T-helper 2 cell treated with Interferon-gamma antibody and Interleukin-4, amounts not matched to agents 5 μg/mL and 100 μg/mL, for 36 hours (primary cell): Measurements from ENCODE around the gene PXDN.
"Not testable (repeated sequence)": the region's sequence is repeated elsewhere in the genome, so short reads cannot be mapped to it uniquely, and the experiment has no call there.

Source experiments
- DNase-seq: peaks from one replicate; pipeline ENCODE4 v3.0.0; 2021; ENCODE audit warnings: low spot score
- H3K27ac Mint-ChIP-seq: one replicate; pipeline ENCODE4 v1.8.0; 2021; ENCODE audit warnings: mild to moderate bottlenecking, mixed read lengths
- H3K27me3 Mint-ChIP-seq: one replicate; pipeline ENCODE4 v1.8.0; 2021; ENCODE audit warnings: low read depth, mixed read lengths
- H3K36me3 Mint-ChIP-seq: one replicate; pipeline ENCODE4 v1.8.0; 2021; ENCODE audit warnings: low read depth, mixed read lengths
- H3K4me1 Mint-ChIP-seq: one replicate; pipeline ENCODE4 v1.8.0; 2021; ENCODE audit warnings: low read depth, mixed read lengths
- H3K4me3 Mint-ChIP-seq: one replicate; pipeline ENCODE4 v1.8.0; 2022; ENCODE audit warnings: mild to moderate bottlenecking, moderate library complexity, mixed read lengths
- H3K9me3 Mint-ChIP-seq: one replicate; pipeline ENCODE4 v1.8.0; 2021; ENCODE audit warnings: mixed read lengths

The PXDN gene

GRCh38 chr2:1706089-1706841 lies 38.0 kb downstream of the PXDN start:
- H3K27ac Mint-ChIP-seq, H3K4me1 Mint-ChIP-seq, DNase-seq, H3K27me3 Mint-ChIP-seq, H3K9me3 Mint-ChIP-seq, H3K36me3 Mint-ChIP-seq, H3K4me3 Mint-ChIP-seq: not testable (repeated sequence)

DNA sequence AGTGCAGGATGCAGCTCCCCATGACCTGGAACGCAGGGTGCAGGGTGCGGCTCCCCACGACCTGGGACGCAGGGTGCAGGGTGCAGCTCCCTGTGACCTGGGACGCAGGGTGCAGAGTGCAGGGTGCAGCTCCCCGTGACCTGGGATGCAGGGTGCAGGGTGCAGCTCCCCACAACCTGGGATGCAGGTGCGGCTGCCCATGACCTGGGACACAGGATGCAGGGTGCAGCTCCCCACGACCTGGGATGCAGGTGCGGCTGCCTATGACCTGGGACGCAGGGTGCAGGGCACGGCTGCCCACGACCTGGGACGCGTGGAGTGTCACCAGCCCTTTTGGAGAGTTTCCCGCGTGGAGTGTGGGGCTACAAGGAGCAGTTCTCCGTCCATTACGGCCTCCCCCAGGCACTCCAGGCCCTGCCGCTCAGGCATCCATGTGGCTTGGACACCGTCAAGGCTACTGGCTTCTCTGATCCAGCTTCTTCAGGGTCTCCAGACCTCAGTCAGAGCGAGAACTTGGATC lies 38.7 kb downstream of the PXDN start:
- Mint-ChIP-seq H3K36me3 (no peaks in the 10 kb centered on the region), H3K9me3 (no peaks in the 10 kb centered on the region)

GRCh38 chr2:1704631-1705556 lies 39.4 kb downstream of the PXDN start:
- H3K27ac Mint-ChIP-seq = no peak overlapping the region
- H3K4me3 Mint-ChIP-seq = no peak overlapping the region
- H3K9me3 Mint-ChIP-seq = no peaks in the 10 kb centered on the region
- no peaks in the 10 kb centered on the region for H3K4me1 Mint-ChIP-seq
- DNase-seq = no peak
- no peaks in the 10 kb centered on the region for H3K36me3 Mint-ChIP-seq
- H3K27me3 Mint-ChIP-seq = no peaks in the 10 kb centered on the region

More for the DNA sequence above, 38.7 kb downstream of the PXDN start:
- Mint-ChIP-seq H3K27me3 (no peaks in the 10 kb centered on the region), H3K4me3 (no peak overlapping the region), H3K4me1 (no peaks in the 10 kb centered on the region), H3K27ac (no peak overlapping the region)
- no peak for DNase-seq

- Mint-ChIP-seq H3K9me3 (no peaks in the 10 kb centered on the region), H3K27ac (no peak overlapping the region), H3K36me3 (no peaks in the 10 kb centered on the region), H3K4me3 (no peak overlapping the region), H3K4me1 (no peaks in the 10 kb centered on the region), H3K27me3 (no peaks in the 10 kb centered on the region)
- DNase-seq = no peak
Observed at GRCh38 chr2:1702186-1702565, 42.1 kb downstream of the PXDN start.

DNA sequence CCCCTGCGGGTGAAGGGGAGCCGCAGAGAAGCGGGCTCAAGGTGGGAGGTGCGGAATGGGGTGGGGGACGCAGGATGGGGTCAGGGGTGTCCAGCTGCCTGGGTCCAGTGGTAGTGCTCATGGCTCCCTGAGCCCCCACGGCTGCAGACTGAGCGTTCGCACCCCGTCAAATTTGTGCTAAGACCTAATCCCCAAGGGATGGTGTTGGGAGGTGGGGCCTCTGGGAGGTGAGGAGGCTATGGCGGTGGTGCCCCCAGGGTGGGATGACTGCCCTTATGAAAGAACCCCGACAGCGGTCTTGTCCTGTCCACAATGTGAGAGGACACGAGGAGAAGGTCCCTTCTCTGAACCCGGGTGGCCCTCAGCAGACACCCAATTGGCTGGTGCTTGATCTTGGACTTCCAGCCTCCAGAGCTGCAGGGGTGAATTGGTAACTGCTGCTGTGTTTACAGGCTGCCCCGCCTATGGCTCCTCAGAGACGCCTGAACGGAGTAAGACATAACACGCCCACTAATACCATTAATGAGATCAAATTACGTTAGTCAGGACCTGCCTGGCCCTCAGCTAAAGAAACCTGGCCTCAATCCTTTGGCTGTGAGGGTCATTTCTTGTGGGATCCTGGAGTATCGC lies 42.6 kb downstream of the PXDN start:
- Mint-ChIP-seq H3K27ac (no peak overlapping the region), H3K9me3 (no peaks in the 10 kb centered on the region), H3K4me1 (no peaks in the 10 kb centered on the region), H3K36me3 (no peaks in the 10 kb centered on the region), H3K27me3 (no peaks in the 10 kb centered on the region), H3K4me3 (no peak overlapping the region)
- no peak for DNase-seq

GRCh38 chr2:1701020-1701419 lies 43.3 kb downstream of the PXDN start:
- DNase-seq = no peak
- H3K4me3 Mint-ChIP-seq = no peak overlapping the region
- H3K27me3 Mint-ChIP-seq = no peaks in the 10 kb centered on the region
- no peaks in the 10 kb centered on the region for H3K9me3 Mint-ChIP-seq
- no peak overlapping the region for H3K27ac Mint-ChIP-seq
- H3K36me3 Mint-ChIP-seq = no peaks in the 10 kb centered on the region
- H3K4me1 Mint-ChIP-seq = no peaks in the 10 kb centered on the region

GRCh38 chr2:1700427-1700826 lies 43.9 kb downstream of the PXDN start:
- H3K9me3 Mint-ChIP-seq, H3K27me3 Mint-ChIP-seq, H3K4me1 Mint-ChIP-seq, H3K27ac Mint-ChIP-seq, H3K36me3 Mint-ChIP-seq, H3K4me3 Mint-ChIP-seq, DNase-seq: not testable (repeated sequence)

DNA sequence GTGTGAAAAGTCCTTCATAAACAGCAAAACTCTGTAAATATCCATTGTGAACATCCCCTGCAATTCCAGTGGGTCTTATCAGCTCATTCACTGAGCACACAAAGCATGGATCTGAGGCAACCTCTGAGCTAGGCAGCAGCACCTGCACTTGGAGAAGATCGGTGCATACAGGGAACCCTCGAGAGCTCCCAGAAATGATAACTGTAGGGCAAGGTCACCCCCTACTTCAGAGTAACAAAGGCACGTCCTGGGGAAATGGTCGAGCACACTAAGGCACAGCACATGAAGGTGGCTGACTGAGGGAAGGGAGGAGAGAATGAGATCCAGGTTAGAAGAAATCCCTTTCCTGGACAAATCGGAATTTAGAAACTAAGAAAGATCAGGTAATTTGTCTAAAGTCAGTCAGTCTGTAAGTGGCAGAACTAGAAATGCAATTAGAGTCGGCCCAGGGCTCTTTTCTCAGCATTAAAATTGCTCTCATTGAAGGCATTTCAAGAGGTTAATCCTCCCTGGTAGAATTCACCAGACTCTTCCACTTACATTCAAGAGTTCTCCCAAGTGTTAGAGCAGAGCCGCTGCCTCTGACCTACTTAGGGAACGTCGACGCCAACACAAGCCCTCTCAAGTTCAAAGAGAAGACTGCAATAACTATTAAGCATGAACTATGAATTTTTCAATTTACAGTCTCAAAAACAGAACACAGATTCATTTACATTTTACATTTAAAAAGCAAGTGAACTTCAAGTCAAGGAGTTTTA lies 45.9 kb downstream of the PXDN start:
- Mint-ChIP-seq H3K9me3 (no peaks in the 10 kb centered on the region), H3K27ac (no peak overlapping the region), H3K4me3 (no peak overlapping the region), H3K27me3 (no peaks in the 10 kb centered on the region), H3K4me1 (no peaks in the 10 kb centered on the region), H3K36me3 (no peaks in the 10 kb centered on the region)
- no peak for DNase-seq

- Mint-ChIP-seq H3K27me3 (no peaks in the 10 kb centered on the region), H3K9me3 (no peaks in the 10 kb centered on the region), H3K4me1 (no peaks in the 10 kb centered on the region), H3K27ac (no peak overlapping the region), H3K36me3 (no peaks in the 10 kb centered on the region), H3K4me3 (no peak overlapping the region)
- no peak for DNase-seq
Observed at GRCh38 chr2:1697601-1698000, 46.7 kb downstream of the PXDN start.

- no peak for DNase-seq
- no peak overlapping the region for H3K27ac Mint-ChIP-seq
- H3K36me3 Mint-ChIP-seq = no peaks in the 10 kb centered on the region
- H3K27me3 Mint-ChIP-seq = no peaks in the 10 kb centered on the region
- H3K4me3 Mint-ChIP-seq = no peak overlapping the region
- H3K4me1 Mint-ChIP-seq = no peaks in the 10 kb centered on the region
- no peaks in the 10 kb centered on the region for H3K9me3 Mint-ChIP-seq
Observed at GRCh38 chr2:1696472-1696871, 47.8 kb downstream of the PXDN start.

DNA sequence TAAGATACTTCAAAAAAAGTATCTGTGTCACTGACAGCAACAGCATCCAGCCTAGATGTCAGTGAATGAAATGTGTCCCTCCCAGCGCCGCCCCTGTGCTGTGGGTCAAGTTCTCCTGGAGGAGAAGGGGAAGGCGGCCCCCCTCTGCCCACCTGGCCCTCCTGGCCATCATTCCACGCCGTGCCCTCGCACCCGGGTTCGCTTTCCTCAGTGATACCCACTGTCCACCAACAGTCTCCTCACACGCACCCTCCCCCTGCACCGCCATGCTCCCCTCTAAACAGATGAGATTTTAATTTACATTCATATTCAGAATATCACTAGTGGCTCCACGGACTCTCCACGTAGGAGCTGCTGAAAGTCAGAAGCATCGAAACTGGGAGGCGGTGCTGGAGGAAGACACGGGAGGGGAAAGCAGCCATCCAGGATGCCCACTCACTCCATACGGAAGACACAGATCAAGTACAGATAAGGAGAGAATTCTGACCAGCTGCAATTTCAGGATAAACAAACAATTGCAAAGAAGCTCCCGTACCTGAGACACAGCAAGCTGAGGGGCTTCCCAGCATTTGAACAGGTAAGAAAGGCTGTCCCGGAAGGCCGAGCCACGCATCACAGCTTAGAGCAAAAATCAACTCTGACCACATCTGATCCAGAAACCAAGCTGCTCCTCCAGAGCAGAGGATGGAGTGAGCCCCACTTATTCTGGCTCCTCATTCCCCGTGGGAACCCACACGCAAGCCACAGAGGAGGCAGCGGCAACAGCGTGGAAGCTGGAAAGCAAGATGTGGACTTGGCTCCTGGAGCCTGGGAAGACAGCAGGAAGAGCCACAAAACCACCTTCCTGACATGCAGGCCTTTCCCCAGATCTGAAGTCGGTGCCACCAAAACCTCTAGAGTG lies 49.7 kb downstream of the PXDN start:
- no peak overlapping the region for H3K4me3 Mint-ChIP-seq
- no peaks in the 10 kb centered on the region for H3K4me1 Mint-ChIP-seq
- H3K36me3 Mint-ChIP-seq = no peaks in the 10 kb centered on the region
- H3K27me3 Mint-ChIP-seq = no peaks in the 10 kb centered on the region
- H3K9me3 Mint-ChIP-seq = no peaks in the 10 kb centered on the region
- no peak overlapping the region for H3K27ac Mint-ChIP-seq
- no peak for DNase-seq

- H3K27ac Mint-ChIP-seq = no peak overlapping the region
- no peaks in the 10 kb centered on the region for H3K4me1 Mint-ChIP-seq
- H3K4me3 Mint-ChIP-seq = no peak overlapping the region
- H3K36me3 Mint-ChIP-seq = no peaks in the 10 kb centered on the region
- H3K9me3 Mint-ChIP-seq = no peaks in the 10 kb centered on the region
- no peaks in the 10 kb centered on the region for H3K27me3 Mint-ChIP-seq
- no peak for DNase-seq
Observed at GRCh38 chr2:1693723-1694122, 50.6 kb downstream of the PXDN start.

DNA sequence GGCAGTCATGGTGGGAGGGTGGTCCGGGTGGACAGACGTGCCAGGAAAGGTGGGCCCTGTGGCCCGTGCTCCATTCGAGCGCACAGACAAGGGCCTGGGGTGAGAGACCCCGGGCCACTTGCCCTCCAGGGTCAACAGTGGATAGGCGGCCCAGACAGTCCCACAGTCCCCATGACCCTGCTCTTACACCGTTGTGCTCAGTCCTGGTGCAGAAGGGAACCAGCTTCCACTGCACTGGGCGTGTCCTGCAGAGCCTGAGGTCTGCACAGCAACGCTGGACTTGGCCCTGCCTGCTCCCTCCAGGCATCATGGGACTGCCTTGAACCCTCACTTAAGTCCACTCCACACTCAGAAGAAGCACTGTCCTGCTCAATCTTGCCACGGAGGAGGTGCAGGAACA lies 52.0 kb downstream of the PXDN start:
- Mint-ChIP-seq H3K36me3 (no peaks in the 10 kb centered on the region), H3K4me3 (no peak overlapping the region)

More for the DNA sequence above, 52.0 kb downstream of the PXDN start:
- no peak for DNase-seq
- Mint-ChIP-seq H3K27ac (no peak overlapping the region), H3K9me3 (no peaks in the 10 kb centered on the region), H3K4me1 (no peaks in the 10 kb centered on the region), H3K27me3 (no peaks in the 10 kb centered on the region)
